Measurements from ENCODE around the gene ZBTB20.
"Not testable (repeated sequence)": the region's sequence is repeated elsewhere in the genome, so short reads cannot be mapped to it uniquely, and the experiment has no call there.

The ZBTB20 gene

GRCh38 chr3:114824014-114824413 lies 323.1 kb downstream of the ZBTB20 start:
- Histone ChIP-seq H3K27me3 (ENCODE audit: low read depth, low read length) (0 out of 2 replicates have a peak, but pooled peaks cover 3% of the 10 kb centered on the region), H3K4me3 (ENCODE audit: low read length) (no peak overlapping the region), H2AFZ (ENCODE audit: low read depth, low read length) (no peak overlapping the region), H3K9me3 (ENCODE audit: insufficient read depth, low read length) (no peaks in the 10 kb centered on the region), H3K4me1 (ENCODE audit: low read length) (no peaks in the 10 kb centered on the region), H3K27ac (ENCODE audit: low read length) (no peak overlapping the region), H3K9ac (ENCODE audit: low read length) (no peak overlapping the region), H4K20me1 (ENCODE audit: insufficient read depth, low read length) (no peaks in the 10 kb centered on the region), H3K4me2 (ENCODE audit: low read length) (no peak overlapping the region), H3K79me2 (ENCODE audit: low read length) (no peaks in the 10 kb centered on the region), H3K36me3 (replicated peaks; ENCODE audit: low read depth, low read length) (no peaks in the 10 kb centered on the region)
- no peak for TF ChIP-seq EZH2phosphoT487 (IDR thresholded peaks at IDR 0.05; ENCODE audit: low read depth)
- TF ChIP-seq CTCF (IDR thresholded peaks at IDR 0.05; ENCODE audit: low read depth, low read length), result no peak

GRCh38 chr3:114823061-114823460 lies 324.0 kb downstream of the ZBTB20 start:
- Histone ChIP-seq H3K36me3 (replicated peaks; ENCODE audit: low read depth, low read length) (no peaks in the 10 kb centered on the region), H3K4me1 (ENCODE audit: low read length) (peaks cover 1% of the 10 kb centered on the region), H3K4me3 (ENCODE audit: low read length) (no peak overlapping the region), H3K27ac (ENCODE audit: low read length) (no peak overlapping the region), H3K4me2 (ENCODE audit: low read length) (no peak overlapping the region), H3K9ac (ENCODE audit: low read length) (no peak overlapping the region), H3K79me2 (ENCODE audit: low read length) (no peaks in the 10 kb centered on the region), H3K27me3 (ENCODE audit: low read depth, low read length) (no peaks in the 10 kb centered on the region), H4K20me1 (ENCODE audit: insufficient read depth, low read length) (no peaks in the 10 kb centered on the region), H3K9me3 (ENCODE audit: insufficient read depth, low read length) (no peaks in the 10 kb centered on the region), H2AFZ (ENCODE audit: low read depth, low read length) (no peak overlapping the region)
- TF ChIP-seq EZH2phosphoT487 (IDR thresholded peaks at IDR 0.05; ENCODE audit: low read depth) (no peak), CTCF (IDR thresholded peaks at IDR 0.05; ENCODE audit: low read depth, low read length) (no peak)

GRCh38 chr3:114816052-114816451 lies 331.0 kb downstream of the ZBTB20 start:
- H3K9me3 ChIP-seq (ENCODE audit: insufficient read depth, low read length), result no peaks in the 10 kb centered on the region
- no peak overlapping the region for H3K9ac ChIP-seq (ENCODE audit: low read length)
- no peaks in the 10 kb centered on the region for H3K36me3 ChIP-seq (replicated peaks; ENCODE audit: low read depth, low read length)
- H2AFZ ChIP-seq (ENCODE audit: low read depth, low read length), result no peak overlapping the region
- H3K27ac ChIP-seq (ENCODE audit: low read length), result no peak overlapping the region
- no peak overlapping the region for H3K4me3 ChIP-seq (ENCODE audit: low read length)
- H3K27me3 ChIP-seq (ENCODE audit: low read depth, low read length), result no peaks in the 10 kb centered on the region
- peaks cover 8% of the 10 kb centered on the region for H3K4me1 ChIP-seq (ENCODE audit: low read length)
- no peaks in the 10 kb centered on the region for H3K79me2 ChIP-seq (ENCODE audit: low read length)
- no peak overlapping the region for H3K4me2 ChIP-seq (ENCODE audit: low read length)
- TF ChIP-seq CTCF (IDR thresholded peaks at IDR 0.05; ENCODE audit: low read depth, low read length) (no peak), EZH2phosphoT487 (IDR thresholded peaks at IDR 0.05; ENCODE audit: low read depth) (no peak)
- H4K20me1 ChIP-seq (ENCODE audit: insufficient read depth, low read length), result no peaks in the 10 kb centered on the region

GRCh38 chr3:114812541-114813238 lies 334.4 kb downstream of the ZBTB20 start:
- not testable (repeated sequence) for H3K27ac ChIP-seq (ENCODE audit: low read length); H3K36me3 ChIP-seq (replicated peaks; ENCODE audit: low read depth, low read length); H3K79me2 ChIP-seq (ENCODE audit: low read length); H3K27me3 ChIP-seq (ENCODE audit: low read depth, low read length); H3K9ac ChIP-seq (ENCODE audit: low read length); H2AFZ ChIP-seq (ENCODE audit: low read depth, low read length); H3K9me3 ChIP-seq (ENCODE audit: insufficient read depth, low read length); H3K4me3 ChIP-seq (ENCODE audit: low read length); H4K20me1 ChIP-seq (ENCODE audit: insufficient read depth, low read length); H3K4me2 ChIP-seq (ENCODE audit: low read length)
- H3K4me1 ChIP-seq (ENCODE audit: low read length), result peaks cover 16% of the 10 kb centered on the region

Data from OCI-LY3 (cell line).